Stimulated activated CD4-positive, alpha-beta T cell treated with anti-CD3 and anti-CD28 coated beads, Interleukin-15, amount 100 ng/mL, for 48 hours (primary cell): ENCODE data around the gene FICD.

Source experiments
- DNase-seq, 2 donors: peaks; one replicate each; pipeline ENCODE4 v3.0.0-alpha.2; 2020; ENCODE audit warnings: low read depth in 2 of 2

FICD gene

GRCh38 chr12:108566452-108566851, 51.4 kb downstream of the FICD start:
- no peak for DNase-seq

DNA sequence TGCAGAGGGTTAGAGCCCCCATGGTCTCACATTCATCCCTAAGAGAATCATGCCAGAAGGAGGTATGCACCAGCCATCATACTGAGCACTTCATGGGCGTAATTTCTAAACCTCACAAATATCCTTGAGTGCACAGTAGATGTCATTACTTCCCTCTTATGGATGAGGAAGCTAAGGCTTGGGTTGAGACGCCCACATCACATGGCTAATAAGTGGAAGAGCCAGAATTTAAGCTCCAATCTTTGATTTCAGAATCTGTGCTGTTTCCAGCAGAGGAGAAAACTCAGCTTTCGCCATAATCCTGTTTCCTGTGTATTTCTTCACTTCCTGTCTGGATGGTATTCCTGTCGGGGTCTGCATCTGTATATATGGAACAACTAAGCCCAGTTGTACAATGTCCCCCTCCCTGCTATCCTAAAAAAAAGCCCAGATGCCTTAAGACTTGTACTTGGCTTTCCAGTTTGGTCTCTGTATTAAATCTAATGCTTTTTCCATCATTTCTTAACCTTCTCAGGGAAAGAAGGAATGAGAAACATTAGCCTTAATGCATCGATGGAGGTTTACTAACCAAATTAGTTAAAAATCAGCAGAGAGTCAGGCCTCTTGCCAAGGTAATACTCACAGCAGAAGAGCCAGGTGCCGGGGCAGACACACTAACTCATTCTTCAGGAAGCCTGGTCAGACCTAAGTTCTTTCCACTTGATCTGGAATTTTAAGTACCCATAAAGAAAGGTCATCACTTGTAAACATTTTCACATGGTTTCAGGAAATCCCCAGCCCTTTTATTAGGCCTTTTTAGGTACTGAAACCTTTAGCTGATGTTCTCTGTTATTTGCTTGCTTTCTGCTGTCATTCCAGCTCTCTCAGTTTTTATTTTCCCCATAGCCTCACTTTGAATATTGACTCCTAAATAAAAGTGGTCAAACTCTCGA, 52.6 kb downstream of the FICD start:
- no peak for DNase-seq

DNA sequence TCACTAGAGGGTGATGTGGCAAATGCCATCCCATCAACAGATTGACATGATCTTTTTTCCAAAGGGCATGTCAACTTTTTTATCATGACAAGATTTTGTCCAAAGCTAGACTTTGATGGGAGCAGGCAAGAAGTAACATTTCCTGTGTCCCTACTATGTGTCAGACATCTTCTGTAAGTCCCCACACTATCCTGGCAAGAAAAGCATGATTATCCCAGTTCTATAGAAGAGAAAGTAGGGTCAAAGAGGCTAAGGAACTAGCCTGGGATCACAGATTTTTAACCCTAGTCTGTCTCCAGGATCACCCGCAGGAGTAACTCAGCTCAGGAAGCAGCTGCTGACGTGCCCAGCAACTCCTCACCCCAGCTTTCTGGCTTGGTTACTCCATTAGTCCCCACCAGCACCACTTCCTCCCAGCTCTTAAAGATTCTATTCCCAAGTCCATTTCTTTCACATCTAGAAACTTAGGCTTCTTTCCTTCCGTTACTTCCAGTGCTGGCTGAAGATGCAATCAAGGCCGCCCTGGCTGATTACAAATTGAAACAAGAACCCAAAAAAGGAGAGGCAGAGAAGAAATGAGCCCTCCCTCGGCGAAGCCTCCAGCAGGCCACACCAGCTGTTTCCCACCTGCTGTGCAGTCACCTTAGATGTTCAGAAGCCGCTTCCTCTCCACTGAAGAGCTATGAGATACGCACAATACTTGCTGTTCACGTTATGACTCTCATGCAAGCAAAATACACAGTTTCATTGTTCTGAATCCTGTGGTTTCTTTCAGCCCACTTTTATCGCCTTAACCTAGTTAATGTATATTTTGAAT, 53.5 kb downstream of the FICD start:
- DNase-seq = peak; percentile 56 to 63
